Spleen (tissue), 7 donors: Measurements from ENCODE around the gene SMAD2.

Source experiments
- CTCF ChIP-seq, 11 experiments: fragments of 200-600 bp in 7 of 11; fragments of 450-650 bp in 4 of 11; sonication (generic) in 4 of 11; IDR thresholded peaks in 8 of 11; conservative IDR thresholded peaks in 3 of 11; 1 replicate in 7 of 11; 2 replicates in 4 of 11; pipeline versions ENCODE4 v1.4.0 to v1.8.0; 2016 to 2021; ENCODE audit warnings: antibody characterized with exemption in 11 of 11, inconsistent platforms in 4 of 11, mild to moderate bottlenecking in 1 of 11
- POLR2A ChIP-seq, 3 donors: fragments of 450-650 bp; IDR thresholded peaks; one replicate each; pipeline ENCODE4 v1.5.1; 2017; ENCODE audit warnings: antibody characterized with exemption in 3 of 3, mild to moderate bottlenecking in 1 of 3
- POLR2AphosphoS5 ChIP-seq, 3 donors: sonication (generic); formaldehyde crosslinking; IDR thresholded peaks; one replicate each; pipeline ENCODE4 v1.5.1; 2017; ENCODE audit warnings: antibody characterized with exemption in 3 of 3
- donor health status: DM: no; HTN: no; CAD: no; lungs with moderate emphysema.
- donor health status: DM: no; HTN: no; CAD: no.
- donor health status: DM: no; HTN: no; CAD: no.

- TF ChIP-seq CTCF (IDR thresholded peaks at IDR 0.05 in 8 of 11, conservative IDR thresholded peaks at IDR 0.05 in 3 of 11) = no peak
- no peak for TF ChIP-seq POLR2A (IDR thresholded peaks at IDR 0.05)
- TF ChIP-seq POLR2AphosphoS5 (IDR thresholded peaks at IDR 0.05) = no peak
These were observed 20.1 kb upstream of the SMAD2 start for GRCh38 chr18:47950511-47950910.
